ENCODE measurements around the gene RANGAP1.

- TF ChIP-seq ATF2 (IDR thresholded peaks at IDR 0.05; ENCODE audit: low read length) (no peak), EP300 (IDR thresholded peaks at IDR 0.05; ENCODE audit: borderline replicate concordance in 1 of 2, low read depth in 2 of 2, low read length in 2 of 2) (no peak), CHD1 (IDR thresholded peaks at IDR 0.05; ENCODE audit: low read depth, low read length) (no peak), SP2 (IDR thresholded peaks at IDR 0.05; ENCODE audit: low read length) (no peak)
These were observed 48.2 kb upstream of the RANGAP1 start for GRCh38 chr22:41334215-41334614.
